Stimulated activated naive CD8-positive, alpha-beta T cell treated with anti-CD3 and anti-CD28 coated beads, Interleukin-15, amount 100 ng/mL, for 72 hours (primary cell): ENCODE results near the gene MPND.

Experiments used
- ATAC-seq: fragments of 150-1000 bp; cut with Tn5 transposase; 2 replicates; pipeline ENCODE4 v1.10.0; 2021; ENCODE audit warnings: mild to moderate bottlenecking, moderate library complexity
- DNase-seq, 2 donors: peaks; one replicate each; pipeline ENCODE4 v3.0.0; 2021 to 2022
- H3K27ac Mint-ChIP-seq, 2 donors: one replicate each; pipeline ENCODE4 v1.8.0; 2022; ENCODE audit warnings: mild to moderate bottlenecking in 2 of 2, mixed read lengths in 2 of 2, moderate library complexity in 2 of 2
- H3K27me3 Mint-ChIP-seq: one replicate; pipeline ENCODE4 v1.8.0; 2022; ENCODE audit warnings: mixed read lengths
- H3K4me1 Mint-ChIP-seq: one replicate; pipeline ENCODE4 v1.8.0; 2022; ENCODE audit warnings: mild to moderate bottlenecking, mixed read lengths
- H3K4me3 Mint-ChIP-seq, 2 donors: one replicate each; pipeline ENCODE4 v1.8.0; 2022; ENCODE audit warnings: mild to moderate bottlenecking in 2 of 2, mixed read lengths in 2 of 2, moderate library complexity in 1 of 2
- H3K9me3 Mint-ChIP-seq, 2 donors: one replicate each; pipeline ENCODE4 v1.8.0; 2022; ENCODE audit warnings: mixed read lengths in 2 of 2

MPND gene

DNA sequence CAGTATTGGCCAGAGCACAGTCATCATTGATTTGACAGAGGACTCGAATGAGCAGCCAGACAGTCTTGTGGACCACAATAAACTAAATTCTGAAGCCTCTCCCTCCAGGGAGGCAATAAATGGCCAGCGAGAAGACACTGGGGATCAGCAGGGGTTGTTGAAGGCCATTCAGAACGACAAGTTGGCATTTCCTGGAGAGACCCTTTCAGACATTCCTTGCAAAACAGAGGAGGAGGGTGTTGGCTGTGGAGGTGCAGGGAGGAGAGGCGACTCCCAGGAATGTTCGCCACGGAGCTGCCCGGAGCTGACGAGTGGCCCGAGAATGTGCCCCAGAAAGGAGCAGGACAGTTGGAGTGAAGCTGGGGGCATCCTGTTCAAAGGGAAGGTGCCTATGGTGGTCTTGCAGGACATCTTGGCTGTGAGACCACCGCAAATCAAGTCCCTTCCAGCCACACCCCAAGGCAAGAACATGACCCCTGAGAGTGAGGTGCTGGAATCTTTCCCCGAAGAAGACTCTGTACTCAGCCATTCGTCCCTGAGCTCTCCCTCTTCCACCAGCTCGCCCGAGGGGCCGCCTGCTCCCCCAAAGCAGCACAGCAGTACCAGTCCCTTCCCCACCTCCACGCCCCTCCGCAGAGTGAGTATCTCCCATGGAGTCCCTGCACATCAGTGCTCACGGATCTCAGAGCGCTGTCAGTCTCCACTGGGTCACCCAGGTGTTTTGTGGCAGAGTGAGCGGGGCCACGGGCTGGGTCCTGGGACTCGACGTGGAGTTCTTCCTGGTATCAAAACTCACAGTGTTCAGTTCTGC, 66.0 kb downstream of the MPND start:
- H3K4me3 Mint-ChIP-seq, result no peak overlapping the region
- ATAC-seq, result no peak
- no peaks in the 10 kb centered on the region for H3K27me3 Mint-ChIP-seq
- DNase-seq, result no peak
- peaks cover 23% of the 10 kb centered on the region for H3K4me1 Mint-ChIP-seq
- H3K27ac Mint-ChIP-seq, result peak overlapping the region in 1 of 2 donors; percentile 68
- H3K9me3 Mint-ChIP-seq, result no peaks in the 10 kb centered on the region
